Muscle layer of duodenum (tissue), 2 donors: ENCODE results near the gene RERE.

Source experiments
- H3K27ac ChIP-seq: one replicate; pipeline ENCODE4 v1.7.0; 2013; ENCODE audit warnings: mild to moderate bottlenecking, low read length
- H3K27me3 ChIP-seq: one replicate; pipeline ENCODE4 v1.7.0; 2013; ENCODE audit warnings: low read depth, mild to moderate bottlenecking, control low read depth, low read length
- H3K36me3 ChIP-seq, 2 donors: one replicate each; pipeline ENCODE4 v1.7.0; 2013; ENCODE audit warnings: low read length in 2 of 2, control low read depth in 1 of 2, mild to moderate bottlenecking in 1 of 2; ENCODE audit not compliant: insufficient read depth in 2 of 2, control insufficient read depth in 1 of 2
- H3K4me1 ChIP-seq, 2 donors: one replicate each; pipeline ENCODE4 v1.7.0; 2013; ENCODE audit warnings: low read length in 2 of 2, mild to moderate bottlenecking in 2 of 2, control low read depth in 1 of 2, moderate library complexity in 1 of 2; ENCODE audit not compliant: insufficient read depth in 2 of 2, control insufficient read depth in 1 of 2
- H3K4me3 ChIP-seq, 2 donors: one replicate each; pipeline ENCODE4 v1.7.0; 2013; ENCODE audit warnings: low read length in 2 of 2, low read depth in 1 of 2, mild to moderate bottlenecking in 1 of 2
- H3K9me3 ChIP-seq, 2 donors: one replicate each; pipeline ENCODE4 v1.7.0; 2013; ENCODE audit warnings: low read length in 2 of 2, control low read depth in 1 of 2, mild to moderate bottlenecking in 1 of 2; ENCODE audit not compliant: control insufficient read depth in 1 of 2
- donor health status: healthy.

Gene RERE

GRCh38 chr1:8662380-8663072 lies 154.9 kb downstream of the RERE start:
- Histone ChIP-seq H3K4me3 (no peak overlapping the region), H3K27me3 (no peaks in the 10 kb centered on the region), H3K27ac (peak overlapping the region; percentile 57), H3K9me3 (no peaks in the 10 kb centered on the region), H3K4me1 (peaks cover 46 to 56% of the 10 kb centered on the region in 2 donors), H3K36me3 (no peaks in the 10 kb centered on the region)

DNA sequence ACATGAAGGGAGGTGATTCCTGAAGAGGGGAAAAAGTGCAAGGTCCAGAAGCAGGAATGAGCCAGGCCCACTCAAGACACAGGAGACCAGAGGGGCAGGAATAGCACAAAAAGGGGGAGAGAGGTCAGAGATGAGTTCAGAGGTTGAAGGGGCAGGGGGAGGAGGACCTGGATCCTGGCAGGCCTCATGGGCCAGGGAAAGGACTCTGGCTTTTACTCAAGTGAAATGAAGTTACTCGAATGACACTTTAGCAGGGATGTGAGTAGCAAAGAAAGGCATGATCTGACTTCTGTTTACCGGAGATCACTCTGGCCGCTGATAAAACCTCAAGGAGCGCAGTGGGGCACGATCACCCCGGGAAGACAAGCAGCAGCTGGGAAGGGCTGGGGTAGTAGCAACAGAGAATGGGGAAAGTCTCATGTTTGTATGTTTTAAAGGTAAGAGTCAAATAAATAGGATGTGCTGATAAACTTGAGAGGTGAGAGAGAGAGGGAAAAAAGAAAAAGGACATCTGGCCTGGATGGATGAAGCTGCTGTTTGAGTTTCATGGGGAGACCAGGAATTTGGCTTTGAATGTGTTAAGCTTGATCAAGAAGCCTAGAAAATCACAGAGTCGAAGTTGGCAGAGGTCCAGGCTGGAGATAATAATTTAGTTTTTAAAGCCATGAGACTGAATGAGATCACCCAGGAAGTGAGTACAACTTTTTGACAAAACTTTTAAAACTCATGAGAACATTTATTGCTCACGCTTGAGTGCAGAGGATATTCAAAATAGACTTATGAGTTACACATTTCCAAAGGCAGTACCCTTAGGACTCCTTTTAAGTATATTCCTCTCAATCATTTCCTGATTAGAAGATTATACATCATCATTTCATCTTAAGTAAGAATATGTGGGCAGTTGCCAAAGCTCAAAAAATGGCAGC lies 156.0 kb downstream of the RERE start:
- H3K27ac ChIP-seq: peak overlapping the region; percentile 57
- peaks cover 46% of the 10 kb centered on the region in 2 donors for H3K4me1 ChIP-seq
- H3K27me3 ChIP-seq: no peaks in the 10 kb centered on the region
- no peaks in the 10 kb centered on the region for H3K36me3 ChIP-seq
- no peaks in the 10 kb centered on the region for H3K9me3 ChIP-seq
- no peak overlapping the region for H3K4me3 ChIP-seq

- Histone ChIP-seq H3K9me3 (no peaks in the 10 kb centered on the region), H3K36me3 (peaks cover 0 to 4% of the 10 kb centered on the region in 2 donors), H3K27me3 (no peaks in the 10 kb centered on the region), H3K27ac (peak overlapping the region; percentile 57), H3K4me3 (no peak overlapping the region), H3K4me1 (peaks cover 36 to 39% of the 10 kb centered on the region in 2 donors)
Observed at GRCh38 chr1:8660411-8660828, 157.0 kb downstream of the RERE start.

- no peaks in the 10 kb centered on the region for H3K27me3 ChIP-seq
- H3K9me3 ChIP-seq: no peaks in the 10 kb centered on the region
- peaks cover 31 to 32% of the 10 kb centered on the region in 2 donors for H3K4me1 ChIP-seq
- H3K27ac ChIP-seq: no peak overlapping the region
- no peak overlapping the region for H3K4me3 ChIP-seq
- H3K36me3 ChIP-seq: peaks cover 0 to 4% of the 10 kb centered on the region in 2 donors
Observed at GRCh38 chr1:8659593-8659992, 157.8 kb downstream of the RERE start.

GRCh38 chr1:8653878-8654277 lies 163.6 kb downstream of the RERE start:
- H3K9me3 ChIP-seq: no peaks in the 10 kb centered on the region

DNA sequence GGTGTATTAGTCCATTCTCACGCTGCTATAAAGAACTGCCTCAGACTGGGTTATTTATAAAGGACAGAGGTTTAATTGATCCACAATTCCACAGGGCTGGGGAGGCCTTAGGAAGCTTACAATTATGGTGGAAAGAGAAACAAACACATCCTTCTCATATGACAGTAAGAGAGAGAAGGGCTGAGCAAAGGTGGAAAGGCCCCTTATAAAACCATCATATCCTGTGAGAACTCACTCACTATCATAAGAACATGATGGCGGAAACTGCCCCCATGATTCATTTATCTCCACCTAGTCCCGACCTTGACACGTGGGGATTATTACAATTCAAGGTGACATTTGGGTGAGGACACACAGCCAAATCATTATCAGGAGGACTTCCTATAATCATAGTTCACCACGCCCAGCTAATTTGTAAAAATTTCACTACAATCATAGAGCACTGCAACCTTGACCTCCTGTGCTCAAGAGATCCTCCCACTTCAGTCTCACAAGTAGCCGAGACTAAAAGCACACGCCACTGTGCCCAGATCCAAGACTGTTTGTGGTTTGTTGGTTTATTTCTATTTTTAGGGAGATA lies 164.9 kb downstream of the RERE start:
- no peak overlapping the region for H3K27ac ChIP-seq
- H3K27me3 ChIP-seq: no peaks in the 10 kb centered on the region
- H3K4me3 ChIP-seq: no peak overlapping the region
- H3K36me3 ChIP-seq: peaks cover 0 to 4% of the 10 kb centered on the region in 2 donors
- H3K9me3 ChIP-seq: no peaks in the 10 kb centered on the region
- H3K4me1 ChIP-seq: peaks cover 4 to 14% of the 10 kb centered on the region in 2 donors

More at GRCh38 chr1:8653878-8654277, 163.6 kb downstream of the RERE start:
- H3K4me1 ChIP-seq: peaks cover 4 to 7% of the 10 kb centered on the region in 2 donors
- H3K36me3 ChIP-seq: peaks cover 0 to 4% of the 10 kb centered on the region in 2 donors
- no peaks in the 10 kb centered on the region for H3K27me3 ChIP-seq
- no peak overlapping the region for H3K4me3 ChIP-seq
- no peak overlapping the region for H3K27ac ChIP-seq

- peaks cover 0 to 4% of the 10 kb centered on the region in 2 donors for H3K36me3 ChIP-seq
- H3K27ac ChIP-seq: no peak overlapping the region
- H3K4me3 ChIP-seq: no peak overlapping the region
- peaks cover 4 to 14% of the 10 kb centered on the region in 2 donors for H3K4me1 ChIP-seq
- no peaks in the 10 kb centered on the region for H3K9me3 ChIP-seq
- H3K27me3 ChIP-seq: no peaks in the 10 kb centered on the region
Observed at GRCh38 chr1:8651962-8652361, 165.5 kb downstream of the RERE start.

GRCh38 chr1:8651236-8651890 lies 166.1 kb downstream of the RERE start:
- Histone ChIP-seq H3K27ac (no peak overlapping the region), H3K27me3 (no peaks in the 10 kb centered on the region), H3K36me3 (peaks cover 0 to 4% of the 10 kb centered on the region in 2 donors), H3K4me3 (no peak overlapping the region), H3K9me3 (no peaks in the 10 kb centered on the region), H3K4me1 (peaks cover 4 to 19% of the 10 kb centered on the region in 2 donors)

DNA sequence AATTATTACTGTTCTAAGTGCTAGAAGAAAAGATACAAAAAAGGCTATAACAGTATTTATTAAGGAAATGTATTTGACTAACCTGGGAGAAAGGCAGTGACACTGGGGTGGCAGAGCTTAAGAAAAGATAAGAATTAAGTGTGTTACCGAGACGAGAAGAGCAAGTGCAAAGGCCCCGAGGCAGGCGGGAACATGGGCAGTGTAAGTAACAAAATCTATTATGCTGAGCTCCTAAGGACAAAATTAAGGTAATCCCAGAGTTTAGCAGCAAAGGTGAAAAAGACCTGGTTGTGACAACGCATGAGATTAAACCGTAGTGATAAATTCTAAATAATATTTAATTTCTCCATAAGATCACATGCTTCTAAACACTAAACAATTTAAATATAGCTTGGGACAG lies 167.6 kb downstream of the RERE start:
- Histone ChIP-seq H3K4me1 (peaks cover 4 to 22% of the 10 kb centered on the region in 2 donors), H3K9me3 (no peaks in the 10 kb centered on the region), H3K27me3 (no peaks in the 10 kb centered on the region), H3K27ac (no peak overlapping the region), H3K36me3 (no peaks in the 10 kb centered on the region), H3K4me3 (no peak overlapping the region)

- H3K9me3 ChIP-seq: no peaks in the 10 kb centered on the region
- no peaks in the 10 kb centered on the region for H3K36me3 ChIP-seq
- H3K4me3 ChIP-seq: no peak overlapping the region
- peaks cover 4 to 24% of the 10 kb centered on the region in 2 donors for H3K4me1 ChIP-seq
- no peaks in the 10 kb centered on the region for H3K27me3 ChIP-seq
- no peak overlapping the region for H3K27ac ChIP-seq
Observed at GRCh38 chr1:8649027-8649426, 168.4 kb downstream of the RERE start.

GRCh38 chr1:8646996-8647395 lies 170.4 kb downstream of the RERE start:
- H3K4me1 ChIP-seq: peaks cover 1 to 26% of the 10 kb centered on the region in 2 donors
- H3K4me3 ChIP-seq: no peak overlapping the region
- no peaks in the 10 kb centered on the region for H3K9me3 ChIP-seq
- H3K27me3 ChIP-seq: no peaks in the 10 kb centered on the region
- no peak overlapping the region for H3K27ac ChIP-seq
- H3K36me3 ChIP-seq: no peaks in the 10 kb centered on the region
